K562 (cell line): ENCODE data around the gene ANXA3. TPM values are rescaled to one million over a fixed set of nuclear protein-coding genes. Genes with fewer than 3 reads are reported as not detected.

Source experiments
- FOXK2 ChIP-seq, 2 experiments: fragments of 450-650 bp; IDR thresholded peaks in 1 of 2; conservative IDR thresholded peaks in 1 of 2; 2 replicates each; pipeline ENCODE4 v1.6.1; 2016; ENCODE audit warnings: low read depth in 2 of 2, mild to moderate bottlenecking in 1 of 2
- HLTF ChIP-seq: fragments of 450-650 bp; IDR thresholded peaks from 2 replicates; pipeline ENCODE4 v1.6.1; 2016
- HNRNPLL ChIP-seq: fragments of 200-400 bp; formaldehyde crosslinking; IDR thresholded peaks from 2 replicates; pipeline ENCODE4 v1.6.1; 2017; ENCODE audit warnings: low read length, low read depth, mild to moderate bottlenecking; ENCODE audit not compliant: poor library complexity, severe bottlenecking
- MCM7 ChIP-seq, 2 experiments: fragments of 450-650 bp; IDR thresholded peaks; 2 replicates each; pipeline ENCODE4 v1.6.1; 2016 to 2018
- NRF1 ChIP-seq, 2 experiments: fragments of 450-650 bp; IDR thresholded peaks in 1 of 2; conservative IDR thresholded peaks in 1 of 2; 2 replicates each; pipeline ENCODE4 v1.6.1; 2014; ENCODE audit warnings: mild to moderate bottlenecking in 2 of 2
- SIRT6 ChIP-seq: IDR thresholded peaks from one replicate; pipeline ENCODE4 v1.6.1; 2012; ENCODE audit warnings: low read depth, mild to moderate bottlenecking, control low read depth, inconsistent platforms, low read length, moderate library complexity
- ZNF311 ChIP-seq: fragments of 250-450 bp; sonication (Bioruptor Pico); IDR thresholded peaks from 2 replicates; pipeline ENCODE4 v1.4.0; 2020; ENCODE audit warnings: mild to moderate bottlenecking, moderate library complexity
- ZNF324 ChIP-seq: fragments of 250-450 bp; sonication (Bioruptor Pico); IDR thresholded peaks from 2 replicates; pipeline ENCODE4 v1.4.0; 2020; ENCODE audit warnings: mild to moderate bottlenecking
- ZZZ3 ChIP-seq: fragments of 450-650 bp; IDR thresholded peaks from 2 replicates; pipeline ENCODE4 v1.6.1; 2016; ENCODE audit warnings: antibody characterized with exemption, mild to moderate bottlenecking, moderate library complexity
- polyA plus RNA-seq, 8 experiments: library from polyadenylated mRNA; depleted of rRNA in 4 of 8; stranded (reverse) in 5 of 8; unstranded in 3 of 8; fragments of >200 nt; fragmentation: Nextera tagmentation in 2 of 8; fragmentation: Illumina TruSeq in 1 of 8; extraction: Ambion mirVana in 2 of 8; extraction: Trizol in 1 of 8; gene quantifications; 2 replicates each; pipeline versions ENCODE4 v1.2.1 to v1.2.3, GENCODE V29; 2011 to 2014; ENCODE audit warnings: inconsistent platforms in 1 of 8, missing spikeins in 1 of 8
- total RNA-seq, 7 experiments: library from RNA; depleted of rRNA in 6 of 7; stranded (reverse); fragments of >200 nt in 6 of 7; fragmentation: Illumina TruSeq in 2 of 7; extraction: Trizol in 2 of 7; gene quantifications; 2 replicates each; pipeline versions ENCODE4 v1.2.1 to v1.2.3, GENCODE V29; 2011 to 2021; ENCODE audit warnings: low replicate concordance in 1 of 7
- TF ChIP-seq, protein P1 (sequence below): fragments of 200-600 bp; sonication (generic); IDR thresholded peaks from one replicate; pipeline ENCODE4 v1.6.1; 2012; ENCODE audit warnings: mild to moderate bottlenecking, low read depth, low read length, inconsistent platforms
- TF ChIP-seq, protein P2 (sequence below): fragments of 450-650 bp; formaldehyde crosslinking; IDR thresholded peaks from 2 replicates; pipeline ENCODE4 v1.4.0; 2020; ENCODE audit warnings: mild to moderate bottlenecking, moderate library complexity
- TF ChIP-seq, protein P3 (sequence below): sonication (generic); formaldehyde crosslinking; IDR thresholded peaks from 2 replicates; pipeline ENCODE4 v1.8.1; 2023; ENCODE audit warnings: mild to moderate bottlenecking, missing genetic modification reagents

Gene ANXA3
- total and polyA plus RNA-seq, 9 of the 15 experiments (the other 6 are each of a cell fraction or from before 2014, with no cell fraction given) = 6.3 to 15.5 (median 9.8) TPM

DNA sequence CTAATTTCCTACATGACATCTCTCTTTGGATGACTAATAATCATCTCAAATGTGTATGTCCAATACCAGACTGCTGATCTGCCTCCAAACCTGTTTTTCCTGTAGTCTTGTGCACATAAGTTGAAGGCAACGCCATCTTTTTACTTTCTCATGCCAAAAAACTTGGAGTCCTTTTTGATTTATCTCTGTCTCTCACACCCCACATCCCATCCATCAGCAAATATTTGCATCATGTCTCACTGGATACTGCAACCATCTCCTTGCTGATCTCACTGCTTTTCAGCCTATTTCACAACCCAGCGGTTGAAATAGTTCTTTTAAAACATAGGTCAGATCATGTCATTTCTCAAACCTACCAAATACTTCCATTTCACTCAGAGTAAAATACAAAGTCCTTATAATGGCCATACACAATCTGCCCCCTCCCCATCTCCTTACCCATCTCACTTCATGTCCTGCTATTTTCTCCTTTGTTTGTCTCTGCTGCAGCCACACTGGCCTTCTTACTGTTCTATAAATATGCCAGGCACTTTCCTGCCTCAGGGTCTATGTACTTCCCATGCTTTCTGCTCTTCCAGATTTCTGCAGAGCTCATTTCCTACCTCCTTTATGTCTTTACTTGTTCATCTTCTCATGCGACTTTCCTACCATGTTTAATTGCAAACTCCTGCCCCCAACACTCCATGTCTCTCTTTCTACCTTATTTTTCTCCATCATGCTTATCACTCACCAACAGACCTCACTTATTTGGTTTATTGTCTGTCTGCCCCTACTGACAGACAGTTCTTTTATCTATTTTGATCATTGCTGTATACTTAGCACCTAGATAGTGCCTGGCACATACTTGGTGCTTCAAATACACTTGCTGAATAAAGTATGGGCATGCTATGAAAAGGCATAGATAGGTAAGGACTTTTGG lies 98.8 kb downstream of the ANXA3 start (continued):
- TF ChIP-seq, protein P1, sequence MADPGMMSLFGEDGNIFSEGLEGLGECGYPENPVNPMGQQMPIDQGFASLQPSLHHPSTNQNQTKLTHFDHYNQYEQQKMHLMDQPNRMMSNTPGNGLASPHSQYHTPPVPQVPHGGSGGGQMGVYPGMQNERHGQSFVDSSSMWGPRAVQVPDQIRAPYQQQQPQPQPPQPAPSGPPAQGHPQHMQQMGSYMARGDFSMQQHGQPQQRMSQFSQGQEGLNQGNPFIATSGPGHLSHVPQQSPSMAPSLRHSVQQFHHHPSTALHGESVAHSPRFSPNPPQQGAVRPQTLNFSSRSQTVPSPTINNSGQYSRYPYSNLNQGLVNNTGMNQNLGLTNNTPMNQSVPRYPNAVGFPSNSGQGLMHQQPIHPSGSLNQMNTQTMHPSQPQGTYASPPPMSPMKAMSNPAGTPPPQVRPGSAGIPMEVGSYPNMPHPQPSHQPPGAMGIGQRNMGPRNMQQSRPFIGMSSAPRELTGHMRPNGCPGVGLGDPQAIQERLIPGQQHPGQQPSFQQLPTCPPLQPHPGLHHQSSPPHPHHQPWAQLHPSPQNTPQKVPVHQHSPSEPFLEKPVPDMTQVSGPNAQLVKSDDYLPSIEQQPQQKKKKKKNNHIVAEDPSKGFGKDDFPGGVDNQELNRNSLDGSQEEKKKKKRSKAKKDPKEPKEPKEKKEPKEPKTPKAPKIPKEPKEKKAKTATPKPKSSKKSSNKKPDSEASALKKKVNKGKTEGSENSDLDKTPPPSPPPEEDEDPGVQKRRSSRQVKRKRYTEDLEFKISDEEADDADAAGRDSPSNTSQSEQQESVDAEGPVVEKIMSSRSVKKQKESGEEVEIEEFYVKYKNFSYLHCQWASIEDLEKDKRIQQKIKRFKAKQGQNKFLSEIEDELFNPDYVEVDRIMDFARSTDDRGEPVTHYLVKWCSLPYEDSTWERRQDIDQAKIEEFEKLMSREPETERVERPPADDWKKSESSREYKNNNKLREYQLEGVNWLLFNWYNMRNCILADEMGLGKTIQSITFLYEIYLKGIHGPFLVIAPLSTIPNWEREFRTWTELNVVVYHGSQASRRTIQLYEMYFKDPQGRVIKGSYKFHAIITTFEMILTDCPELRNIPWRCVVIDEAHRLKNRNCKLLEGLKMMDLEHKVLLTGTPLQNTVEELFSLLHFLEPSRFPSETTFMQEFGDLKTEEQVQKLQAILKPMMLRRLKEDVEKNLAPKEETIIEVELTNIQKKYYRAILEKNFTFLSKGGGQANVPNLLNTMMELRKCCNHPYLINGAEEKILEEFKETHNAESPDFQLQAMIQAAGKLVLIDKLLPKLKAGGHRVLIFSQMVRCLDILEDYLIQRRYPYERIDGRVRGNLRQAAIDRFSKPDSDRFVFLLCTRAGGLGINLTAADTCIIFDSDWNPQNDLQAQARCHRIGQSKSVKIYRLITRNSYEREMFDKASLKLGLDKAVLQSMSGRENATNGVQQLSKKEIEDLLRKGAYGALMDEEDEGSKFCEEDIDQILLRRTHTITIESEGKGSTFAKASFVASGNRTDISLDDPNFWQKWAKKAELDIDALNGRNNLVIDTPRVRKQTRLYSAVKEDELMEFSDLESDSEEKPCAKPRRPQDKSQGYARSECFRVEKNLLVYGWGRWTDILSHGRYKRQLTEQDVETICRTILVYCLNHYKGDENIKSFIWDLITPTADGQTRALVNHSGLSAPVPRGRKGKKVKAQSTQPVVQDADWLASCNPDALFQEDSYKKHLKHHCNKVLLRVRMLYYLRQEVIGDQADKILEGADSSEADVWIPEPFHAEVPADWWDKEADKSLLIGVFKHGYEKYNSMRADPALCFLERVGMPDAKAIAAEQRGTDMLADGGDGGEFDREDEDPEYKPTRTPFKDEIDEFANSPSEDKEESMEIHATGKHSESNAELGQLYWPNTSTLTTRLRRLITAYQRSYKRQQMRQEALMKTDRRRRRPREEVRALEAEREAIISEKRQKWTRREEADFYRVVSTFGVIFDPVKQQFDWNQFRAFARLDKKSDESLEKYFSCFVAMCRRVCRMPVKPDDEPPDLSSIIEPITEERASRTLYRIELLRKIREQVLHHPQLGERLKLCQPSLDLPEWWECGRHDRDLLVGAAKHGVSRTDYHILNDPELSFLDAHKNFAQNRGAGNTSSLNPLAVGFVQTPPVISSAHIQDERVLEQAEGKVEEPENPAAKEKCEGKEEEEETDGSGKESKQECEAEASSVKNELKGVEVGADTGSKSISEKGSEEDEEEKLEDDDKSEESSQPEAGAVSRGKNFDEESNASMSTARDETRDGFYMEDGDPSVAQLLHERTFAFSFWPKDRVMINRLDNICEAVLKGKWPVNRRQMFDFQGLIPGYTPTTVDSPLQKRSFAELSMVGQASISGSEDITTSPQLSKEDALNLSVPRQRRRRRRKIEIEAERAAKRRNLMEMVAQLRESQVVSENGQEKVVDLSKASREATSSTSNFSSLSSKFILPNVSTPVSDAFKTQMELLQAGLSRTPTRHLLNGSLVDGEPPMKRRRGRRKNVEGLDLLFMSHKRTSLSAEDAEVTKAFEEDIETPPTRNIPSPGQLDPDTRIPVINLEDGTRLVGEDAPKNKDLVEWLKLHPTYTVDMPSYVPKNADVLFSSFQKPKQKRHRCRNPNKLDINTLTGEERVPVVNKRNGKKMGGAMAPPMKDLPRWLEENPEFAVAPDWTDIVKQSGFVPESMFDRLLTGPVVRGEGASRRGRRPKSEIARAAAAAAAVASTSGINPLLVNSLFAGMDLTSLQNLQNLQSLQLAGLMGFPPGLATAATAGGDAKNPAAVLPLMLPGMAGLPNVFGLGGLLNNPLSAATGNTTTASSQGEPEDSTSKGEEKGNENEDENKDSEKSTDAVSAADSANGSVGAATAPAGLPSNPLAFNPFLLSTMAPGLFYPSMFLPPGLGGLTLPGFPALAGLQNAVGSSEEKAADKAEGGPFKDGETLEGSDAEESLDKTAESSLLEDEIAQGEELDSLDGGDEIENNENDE = no peak
- TF ChIP-seq ZZZ3 = 0 out of 2 replicates have a peak, but pooled peaks have one; percentile 45
- TF ChIP-seq FOXK2 (conservative IDR thresholded peaks at IDR 0.05 in 1 of 2, IDR thresholded peaks at IDR 0.05 in 1 of 2; ENCODE audit: low read depth in 2 of 2) = peak in 1 of 2 experiments; percentile 37; a peak in 2 of 4 replicates
- TF ChIP-seq, protein P2, sequence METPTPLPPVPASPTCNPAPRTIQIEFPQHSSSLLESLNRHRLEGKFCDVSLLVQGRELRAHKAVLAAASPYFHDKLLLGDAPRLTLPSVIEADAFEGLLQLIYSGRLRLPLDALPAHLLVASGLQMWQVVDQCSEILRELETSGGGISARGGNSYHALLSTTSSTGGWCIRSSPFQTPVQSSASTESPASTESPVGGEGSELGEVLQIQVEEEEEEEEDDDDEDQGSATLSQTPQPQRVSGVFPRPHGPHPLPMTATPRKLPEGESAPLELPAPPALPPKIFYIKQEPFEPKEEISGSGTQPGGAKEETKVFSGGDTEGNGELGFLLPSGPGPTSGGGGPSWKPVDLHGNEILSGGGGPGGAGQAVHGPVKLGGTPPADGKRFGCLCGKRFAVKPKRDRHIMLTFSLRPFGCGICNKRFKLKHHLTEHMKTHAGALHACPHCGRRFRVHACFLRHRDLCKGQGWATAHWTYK = no peak
- TF ChIP-seq, protein P3, sequence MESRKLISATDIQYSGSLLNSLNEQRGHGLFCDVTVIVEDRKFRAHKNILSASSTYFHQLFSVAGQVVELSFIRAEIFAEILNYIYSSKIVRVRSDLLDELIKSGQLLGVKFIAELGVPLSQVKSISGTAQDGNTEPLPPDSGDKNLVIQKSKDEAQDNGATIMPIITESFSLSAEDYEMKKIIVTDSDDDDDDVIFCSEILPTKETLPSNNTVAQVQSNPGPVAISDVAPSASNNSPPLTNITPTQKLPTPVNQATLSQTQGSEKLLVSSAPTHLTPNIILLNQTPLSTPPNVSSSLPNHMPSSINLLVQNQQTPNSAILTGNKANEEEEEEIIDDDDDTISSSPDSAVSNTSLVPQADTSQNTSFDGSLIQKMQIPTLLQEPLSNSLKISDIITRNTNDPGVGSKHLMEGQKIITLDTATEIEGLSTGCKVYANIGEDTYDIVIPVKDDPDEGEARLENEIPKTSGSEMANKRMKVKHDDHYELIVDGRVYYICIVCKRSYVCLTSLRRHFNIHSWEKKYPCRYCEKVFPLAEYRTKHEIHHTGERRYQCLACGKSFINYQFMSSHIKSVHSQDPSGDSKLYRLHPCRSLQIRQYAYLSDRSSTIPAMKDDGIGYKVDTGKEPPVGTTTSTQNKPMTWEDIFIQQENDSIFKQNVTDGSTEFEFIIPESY (CRISPR knock-in tag) = no peak
- TF ChIP-seq HLTF = no peak; the same call in 1 of the 2 replicates
- no peak for TF ChIP-seq NRF1 (conservative IDR thresholded peaks at IDR 0.05 in 1 of 2, IDR thresholded peaks at IDR 0.05 in 1 of 2)
- TF ChIP-seq SIRT6 = no peak
- TF ChIP-seq MCM7 (IDR thresholded peaks at IDR 0.05) = no peak
- no peak for TF ChIP-seq ZNF311 (CRISPR knock-in tag)
- TF ChIP-seq HNRNPLL = no peak
- no peak for TF ChIP-seq ZNF324 (CRISPR knock-in tag)
